Measurements from ENCODE around the gene GRHL1. TPM values are rescaled to one million over a fixed set of nuclear protein-coding genes. Genes with fewer than 3 reads are reported as not detected.

Gene GRHL1
- total and polyA plus RNA-seq, 2 of the 8 experiments (the other 6 are each of a cell fraction or from before 2014, with no cell fraction given): 1.3 to 3.6 TPM

GRCh38 chr2:10042301-10043161 lies 91.0 kb downstream of the GRHL1 start (continued):
- TF ChIP-seq JUN (IDR thresholded peaks at IDR 0.05; ENCODE audit: low read depth, low read length) (no peak), SIN3A (conservative IDR thresholded peaks at IDR 0.05 in 1 of 2, IDR thresholded peaks at IDR 0.05 in 1 of 2; ENCODE audit: low read depth in 1 of 2, low read length in 2 of 2) (0 out of 4 replicates have a peak, but pooled peaks of 1 of the 2 experiments have one; percentile 24), EP300 (IDR thresholded peaks at IDR 0.05; ENCODE audit: borderline replicate concordance in 1 of 2, low read depth in 2 of 2, low read length in 2 of 2) (peak in 1 of 2 experiments; percentile 23; a peak in 1 of 3 replicates), RNF2 (IDR thresholded peaks at IDR 0.05; ENCODE audit: borderline replicate concordance, low read depth, low read length, missing control alignments, poor library complexity, severe bottlenecking) (no peak), CHD2 (IDR thresholded peaks at IDR 0.05; ENCODE audit: low read length) (no peak), POU5F1 (IDR thresholded peaks at IDR 0.05; ENCODE audit: low read depth, low read length) (no peak), POLR2AphosphoS5 (IDR thresholded peaks at IDR 0.05; ENCODE audit: low read depth, low read length) (no peak), NRF1 (IDR thresholded peaks at IDR 0.05; ENCODE audit: low read depth, low read length) (no peak), KDM1A (IDR thresholded peaks at IDR 0.05; ENCODE audit: borderline replicate concordance, low read length) (no peak), KDM5A (IDR thresholded peaks at IDR 0.05; ENCODE audit: low read length) (no peak), HDAC2 (IDR thresholded peaks at IDR 0.05; ENCODE audit: borderline replicate concordance in 1 of 2, low read depth in 2 of 2, low read length in 2 of 2) (no peak; a peak in 1 of 4 replicates), EGR1 (IDR thresholded peaks at IDR 0.05; ENCODE audit: borderline replicate concordance, low read depth, low read length) (no peak), SIX5 (IDR thresholded peaks at IDR 0.05; ENCODE audit: low read depth, low read length) (no peak)
- TF ChIP-seq, protein P1, sequence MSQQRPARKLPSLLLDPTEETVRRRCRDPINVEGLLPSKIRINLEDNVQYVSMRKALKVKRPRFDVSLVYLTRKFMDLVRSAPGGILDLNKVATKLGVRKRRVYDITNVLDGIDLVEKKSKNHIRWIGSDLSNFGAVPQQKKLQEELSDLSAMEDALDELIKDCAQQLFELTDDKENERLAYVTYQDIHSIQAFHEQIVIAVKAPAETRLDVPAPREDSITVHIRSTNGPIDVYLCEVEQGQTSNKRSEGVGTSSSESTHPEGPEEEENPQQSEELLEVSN (IDR thresholded peaks at IDR 0.05): peak; percentile 80

All from H1 (cell line).